Right atrium auricular region (tissue), 2 donors: ENCODE measurements around the gene ONECUT3. TPM values are rescaled to one million over a fixed set of nuclear protein-coding genes. Genes with fewer than 3 reads are reported as not detected.

ENCODE experiments used
- DNase-seq: peaks from one replicate; pipeline ENCODE4 v3.0.0-alpha.2; 2019; ENCODE audit warnings: low spot score
- H3K27ac ChIP-seq, 2 donors: fragments of 200-600 bp; sonication (generic); 1 replicate in 1 of 2; 2 replicates in 1 of 2; pipeline ENCODE4 v1.5.1; 2016 to 2019
- H3K27me3 ChIP-seq, 2 donors: fragments of 200-600 bp; sonication (generic); one replicate each; pipeline versions ENCODE4 v1.5.1 to v1.6.0; 2017 to 2019
- H3K36me3 ChIP-seq: fragments of 200-600 bp; sonication (generic); one replicate; pipeline ENCODE4 v1.5.1; 2016
- H3K4me1 ChIP-seq, 2 donors: fragments of 200-600 bp; sonication (generic); one replicate each; pipeline versions ENCODE4 v1.5.1 to v1.6.0; 2017 to 2019
- H3K4me3 ChIP-seq, 2 donors: fragments of 200-600 bp; sonication (generic); 1 replicate in 1 of 2; 2 replicates in 1 of 2; pipeline ENCODE4 v1.5.1; 2017 to 2019; ENCODE audit warnings: mild to moderate bottlenecking in 1 of 2, moderate library complexity in 1 of 2
- H3K9me3 ChIP-seq, 2 donors: fragments of 200-600 bp; sonication (generic); one replicate each; pipeline ENCODE4 v1.5.1; 2019
- total RNA-seq, 2 donors: library from RNA; depleted of rRNA; stranded (reverse); fragments of >200 nt; gene quantifications; one replicate each; pipeline ENCODE4 v1.1.0, GENCODE V29; 2016
- TF ChIP-seq, protein P1 (sequence below), 2 donors: fragments of 200-600 bp; sonication (generic); IDR thresholded peaks; one replicate each; pipeline ENCODE4 v1.5.1; 2019; ENCODE audit warnings: antibody characterized with exemption in 2 of 2

Gene ONECUT3
- total RNA-seq, 2 donors from 2014 or later: not detected

DNA sequence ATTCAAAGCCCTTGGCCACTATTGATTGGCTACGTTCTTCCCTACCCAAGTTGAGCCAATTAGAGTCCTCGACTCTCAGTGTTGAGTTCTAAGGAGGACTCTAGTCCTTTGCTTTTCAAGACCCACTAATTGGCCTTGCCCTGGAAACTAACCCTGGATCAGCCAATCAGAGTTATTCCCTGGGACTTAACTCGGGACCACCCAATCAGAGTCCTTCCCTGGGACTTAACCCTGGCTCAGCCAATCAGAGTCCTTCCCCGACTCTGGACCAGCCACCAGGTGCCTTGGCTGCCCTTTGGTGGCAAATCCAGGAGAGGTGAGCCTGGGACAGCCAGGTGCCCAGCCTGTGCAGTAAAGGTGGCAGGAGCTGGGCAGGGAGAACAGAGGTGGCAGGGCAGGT lies 30.0 kb downstream of the ONECUT3 start:
- no peak overlapping the region for H3K4me3 ChIP-seq
- H3K9me3 ChIP-seq: peaks cover 6 to 16% of the 10 kb centered on the region in 2 donors
- no peak for DNase-seq
- H3K27ac ChIP-seq: no peak overlapping the region
- peaks cover 4 to 17% of the 10 kb centered on the region in 2 donors for H3K27me3 ChIP-seq
- no peaks in the 10 kb centered on the region for H3K36me3 ChIP-seq
- TF ChIP-seq, protein P1, sequence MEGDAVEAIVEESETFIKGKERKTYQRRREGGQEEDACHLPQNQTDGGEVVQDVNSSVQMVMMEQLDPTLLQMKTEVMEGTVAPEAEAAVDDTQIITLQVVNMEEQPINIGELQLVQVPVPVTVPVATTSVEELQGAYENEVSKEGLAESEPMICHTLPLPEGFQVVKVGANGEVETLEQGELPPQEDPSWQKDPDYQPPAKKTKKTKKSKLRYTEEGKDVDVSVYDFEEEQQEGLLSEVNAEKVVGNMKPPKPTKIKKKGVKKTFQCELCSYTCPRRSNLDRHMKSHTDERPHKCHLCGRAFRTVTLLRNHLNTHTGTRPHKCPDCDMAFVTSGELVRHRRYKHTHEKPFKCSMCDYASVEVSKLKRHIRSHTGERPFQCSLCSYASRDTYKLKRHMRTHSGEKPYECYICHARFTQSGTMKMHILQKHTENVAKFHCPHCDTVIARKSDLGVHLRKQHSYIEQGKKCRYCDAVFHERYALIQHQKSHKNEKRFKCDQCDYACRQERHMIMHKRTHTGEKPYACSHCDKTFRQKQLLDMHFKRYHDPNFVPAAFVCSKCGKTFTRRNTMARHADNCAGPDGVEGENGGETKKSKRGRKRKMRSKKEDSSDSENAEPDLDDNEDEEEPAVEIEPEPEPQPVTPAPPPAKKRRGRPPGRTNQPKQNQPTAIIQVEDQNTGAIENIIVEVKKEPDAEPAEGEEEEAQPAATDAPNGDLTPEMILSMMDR (IDR thresholded peaks at IDR 0.05): no peak
- no peaks in the 10 kb centered on the region for H3K4me1 ChIP-seq

DNA sequence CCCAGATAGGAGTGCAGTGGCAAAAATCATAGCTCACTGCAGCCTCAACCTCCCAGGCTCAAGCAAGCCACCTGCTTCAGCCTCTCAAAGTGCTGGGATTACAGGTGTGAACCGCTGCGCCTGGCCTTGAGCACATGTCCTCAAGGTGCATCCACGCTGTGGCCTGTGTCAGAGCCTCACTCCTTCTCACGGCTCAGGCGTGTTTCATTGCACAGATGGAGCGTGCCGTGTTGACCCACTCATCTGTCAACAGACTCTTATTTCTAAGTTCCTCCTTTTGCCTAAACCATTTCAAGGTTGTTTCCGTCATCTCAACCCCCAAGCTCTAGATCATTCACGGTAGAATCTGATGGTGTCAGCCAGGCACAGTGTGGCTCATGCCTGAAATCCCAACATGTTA lies 30.6 kb downstream of the ONECUT3 start:
- H3K9me3 ChIP-seq: peaks cover 6 to 16% of the 10 kb centered on the region in 2 donors
- no peak for DNase-seq
- no peaks in the 10 kb centered on the region for H3K36me3 ChIP-seq
- peaks cover 0 to 3% of the 10 kb centered on the region in 2 donors for H3K4me1 ChIP-seq
- no peak overlapping the region for H3K4me3 ChIP-seq
- no peak overlapping the region for H3K27ac ChIP-seq
- TF ChIP-seq, protein P1 (IDR thresholded peaks at IDR 0.05): no peak
- H3K27me3 ChIP-seq: peaks cover 8 to 22% of the 10 kb centered on the region in 2 donors

DNA sequence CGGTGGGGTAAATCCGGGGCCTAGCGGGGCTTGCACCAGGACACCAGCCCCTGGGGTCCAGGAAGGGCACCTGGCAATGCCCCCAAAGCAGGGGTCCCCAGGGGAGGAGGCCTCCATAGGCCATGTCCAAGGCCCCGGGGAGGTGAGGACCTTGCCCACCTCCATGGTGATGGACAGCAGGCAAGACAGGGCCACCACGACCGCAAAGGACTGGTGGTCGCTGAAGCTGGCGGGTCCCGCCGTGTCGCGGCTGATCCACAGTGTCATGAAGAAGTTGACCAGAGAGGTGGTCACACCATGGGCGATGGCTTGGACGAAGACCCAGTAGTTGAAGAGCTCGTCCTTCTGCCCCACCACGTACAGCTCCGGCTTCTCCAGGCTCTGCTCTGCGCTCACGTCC lies 32.0 kb downstream of the ONECUT3 start:
- Histone ChIP-seq H3K27me3 (peaks cover 6 to 11% of the 10 kb centered on the region in 2 donors), H3K4me3 (no peak overlapping the region), H3K9me3 (peaks cover 6 to 16% of the 10 kb centered on the region in 2 donors), H3K27ac (no peak overlapping the region), H3K4me1 (peaks cover 0 to 13% of the 10 kb centered on the region in 2 donors), H3K36me3 (no peaks in the 10 kb centered on the region)
- no peak for DNase-seq
- TF ChIP-seq, protein P1 (IDR thresholded peaks at IDR 0.05): no peak

DNA sequence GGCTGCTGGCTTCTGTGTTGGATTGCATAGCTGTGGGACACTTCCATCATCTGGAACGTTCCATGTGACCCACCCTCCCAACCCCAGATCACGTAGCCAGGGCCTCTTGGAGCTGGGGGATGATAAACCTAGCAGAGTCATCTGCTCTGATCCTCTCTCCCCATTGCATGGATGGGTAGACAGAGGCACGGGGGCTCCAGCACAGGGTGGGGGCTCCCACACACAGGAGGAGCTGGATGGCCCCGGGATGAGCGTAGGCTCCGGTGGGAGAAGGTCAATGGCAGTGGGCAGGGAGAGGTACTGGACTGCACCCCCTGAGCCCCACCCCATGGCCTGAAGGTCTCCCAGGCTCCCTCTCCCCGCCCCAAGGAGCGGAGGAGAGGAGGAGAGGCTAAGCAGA lies 33.4 kb downstream of the ONECUT3 start:
- H3K4me1 ChIP-seq: peaks cover 0 to 13% of the 10 kb centered on the region in 2 donors
- peaks cover 5 to 9% of the 10 kb centered on the region in 2 donors for H3K27me3 ChIP-seq
- H3K36me3 ChIP-seq: no peaks in the 10 kb centered on the region
- TF ChIP-seq, protein P1 (IDR thresholded peaks at IDR 0.05): no peak
- H3K4me3 ChIP-seq: no peak overlapping the region
- H3K9me3 ChIP-seq: peaks cover 4 to 12% of the 10 kb centered on the region in 2 donors
- DNase-seq: no peak
- H3K27ac ChIP-seq: no peak overlapping the region

DNA sequence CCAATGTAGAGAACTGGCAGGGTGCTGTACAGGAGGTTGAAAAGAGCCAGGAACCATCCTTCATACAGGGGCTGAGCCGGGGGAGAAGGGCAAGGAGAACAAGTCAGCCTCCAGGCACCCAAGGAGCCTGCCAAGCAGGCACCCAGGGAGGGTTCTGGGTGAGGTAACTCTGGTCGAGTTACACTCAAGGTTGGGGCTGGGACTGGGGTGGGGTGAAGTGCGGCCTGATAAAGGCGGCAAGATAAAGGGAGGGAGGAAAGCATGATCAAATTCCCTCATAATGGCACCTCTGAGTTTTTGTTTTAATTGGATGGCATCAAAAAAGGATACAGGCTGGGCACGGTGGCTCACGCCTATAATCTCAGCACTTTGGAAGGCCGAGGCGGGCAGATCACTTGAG lies 33.8 kb downstream of the ONECUT3 start:
- H3K27ac ChIP-seq: no peak overlapping the region
- DNase-seq: no peak
- peaks cover 0 to 13% of the 10 kb centered on the region in 2 donors for H3K4me1 ChIP-seq
- H3K9me3 ChIP-seq: peaks cover 0 to 7% of the 10 kb centered on the region in 2 donors
- TF ChIP-seq, protein P1 (IDR thresholded peaks at IDR 0.05): no peak
- peaks cover 5 to 9% of the 10 kb centered on the region in 2 donors for H3K27me3 ChIP-seq
- H3K4me3 ChIP-seq: no peak overlapping the region
- H3K36me3 ChIP-seq: no peaks in the 10 kb centered on the region
